Measurements from ENCODE around the gene CNN3. TPM values are rescaled to one million over a fixed set of nuclear protein-coding genes. Genes with fewer than 3 reads are reported as not detected.

The CNN3 gene
- total and polyA plus RNA-seq, 2 donors (not counting 3 experiments of a cell fraction or from before 2014, with no cell fraction given) = 174 to 392 TPM

GRCh38 chr1:94974824-94975223 is 47.9 kb upstream of the CNN3 start:
- Histone ChIP-seq H3K9me1 (replicated peaks; ENCODE audit: control insufficient read depth, extremely low read depth, insufficient read depth, low read length) (no peaks in the 10 kb centered on the region), H3K4me1 (ENCODE audit: control insufficient read depth, extremely low read depth, insufficient read depth, low read length) (peaks cover 16% of the 10 kb centered on the region), H3K27ac (ENCODE audit: insufficient read depth, low read depth, low read length) (no peak overlapping the region), H3K27me3 (ENCODE audit: control insufficient read depth in 2 of 2, insufficient read depth in 2 of 2, low read length in 2 of 2) (no peaks in the 10 kb centered on the region), H3K4me3 (replicated peaks in 1 of 3; ENCODE audit: insufficient read depth in 1 of 3, low read depth in 1 of 3, low read length in 3 of 3) (no peak overlapping the region), H3K79me2 (ENCODE audit: control insufficient read depth, insufficient read depth, low read length) (no peaks in the 10 kb centered on the region), H3K9me3 (replicated peaks; ENCODE audit: control insufficient read depth, insufficient read depth, low read length) (no peaks in the 10 kb centered on the region), H3K36me3 (ENCODE audit: control insufficient read depth in 2 of 2, extremely low read depth in 1 of 2, insufficient read depth in 2 of 2, low read length in 2 of 2) (no peaks in the 10 kb centered on the region), H3K9ac (replicated peaks; ENCODE audit: extremely low read depth, insufficient read depth, low read length) (no peak overlapping the region), H3K4me2 (ENCODE audit: insufficient read depth, low read length) (no peak overlapping the region), H2AFZ (ENCODE audit: low read depth, low read length) (no peak overlapping the region), H4K20me1 (replicated peaks; ENCODE audit: control insufficient read depth, extremely low read depth, insufficient read depth, low read length) (no peaks in the 10 kb centered on the region)
- dilution Hi-C loops (cut with MboI; ENCODE audit: extremely low pct_ligation_motif_present, low sequenced_read_pairs) (no loop called here), intact Hi-C loops (cut with micrococcal nuclease) (no loop called here)
- ChIA-PET POLR2A (no interaction called here), CTCF (interaction anchor here (0.9 kb wide), 1 partner anchor 120 kb away, joined by 4 read pairs; no protein-coding TSS in a partner anchor)
- no peak for DNase-seq (ENCODE audit: low read depth, low spot score)
- no peak for FAIRE-seq
- BruUV-seq (replicated peaks) = no TSS peak
- TF ChIP-seq GATA2 (IDR thresholded peaks at IDR 0.05; ENCODE audit: insufficient read depth, insufficient read length, low read depth, low read length) (no peak), CTCF (IDR thresholded peaks at IDR 0.05; ENCODE audit: extremely low read depth in 1 of 2, insufficient read depth in 1 of 2, low read depth in 1 of 2, low read length in 2 of 2) (no peak), FOS (IDR thresholded peaks at IDR 0.05; ENCODE audit: borderline replicate concordance, insufficient read depth, low read length) (no peak), MAX (IDR thresholded peaks at IDR 0.05; ENCODE audit: insufficient read depth, insufficient read length) (no peak), EZH2 (IDR thresholded peaks at IDR 0.05; ENCODE audit: borderline replicate concordance, low read depth, low read length, severe bottlenecking) (no peak), MYC (IDR thresholded peaks at IDR 0.05; ENCODE audit: low read depth, low read length) (no peak), JUN (IDR thresholded peaks at IDR 0.05; ENCODE audit: borderline replicate concordance, insufficient read depth, insufficient read length, low read depth) (no peak), POLR2AphosphoS5 (IDR thresholded peaks at IDR 0.05; ENCODE audit: insufficient read depth, low read depth, low read length) (no peak), POLR2A (IDR thresholded peaks at IDR 0.05; ENCODE audit: low read depth, low read length) (no peak)

Measured in endothelial cell of umbilical vein (primary cell).